ENCODE measurements around the gene BRIP1.
"Not testable (repeated sequence)": the region's sequence is repeated elsewhere in the genome, so short reads cannot be mapped to it uniquely, and the experiment has no call there.

The BRIP1 gene

DNA sequence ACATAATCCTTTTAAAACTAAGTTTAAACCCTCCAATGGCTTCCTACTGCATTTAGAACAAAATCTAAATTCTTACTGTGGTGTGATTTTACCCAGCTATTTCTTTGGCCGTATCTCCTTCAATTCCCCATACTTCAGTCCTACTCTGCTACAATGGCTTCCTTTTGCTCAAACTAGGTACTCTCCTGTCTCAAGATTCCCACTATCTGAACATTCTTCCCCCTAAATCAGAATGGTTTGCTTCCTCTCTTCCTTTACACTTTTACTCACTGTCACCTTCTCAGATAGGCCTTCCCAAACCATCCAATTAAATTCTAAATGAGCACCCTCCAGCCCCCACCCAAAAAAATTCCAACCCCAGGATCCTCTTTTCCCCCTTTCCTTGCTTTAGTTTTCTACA, 109.2 kb downstream of the BRIP1 start:
- DNase-seq: no peak

DNA sequence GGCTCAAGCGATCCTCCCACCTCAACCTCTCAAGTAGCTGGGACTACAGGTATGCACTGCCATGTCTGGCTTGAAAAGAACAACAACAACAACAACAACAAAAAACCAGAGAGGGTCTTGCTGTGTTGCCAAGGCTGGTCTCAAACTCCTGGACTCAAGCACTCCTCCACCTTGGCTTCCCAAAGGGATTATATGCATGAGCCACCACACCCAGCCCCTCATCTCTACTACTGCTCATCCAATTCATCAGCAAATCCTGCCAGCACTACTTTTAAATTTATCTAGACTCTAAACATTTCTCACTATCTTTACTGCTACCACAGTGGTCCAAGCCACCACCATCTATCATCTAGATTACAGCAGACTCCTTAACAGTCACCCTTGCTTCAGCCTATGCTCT, 109.6 kb downstream of the BRIP1 start:
- no peak for DNase-seq

DNA sequence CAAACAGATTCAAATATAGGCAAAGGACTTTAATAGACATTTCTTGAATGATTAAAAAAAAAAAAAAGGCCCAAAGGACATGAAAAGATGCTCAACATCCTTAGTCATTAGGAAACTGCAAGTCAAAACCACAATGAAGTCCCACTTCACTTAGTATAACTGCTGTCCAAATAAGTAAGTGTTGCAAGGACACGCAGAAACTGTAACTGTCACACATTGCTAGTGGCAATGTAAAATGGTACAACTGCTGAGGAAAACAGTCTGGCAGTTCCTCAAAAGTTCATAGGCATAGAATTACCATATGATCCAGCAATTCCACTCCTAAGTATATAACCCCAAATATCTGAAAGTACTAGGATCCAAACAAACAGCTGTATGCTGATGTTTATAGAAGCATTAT, 112.7 kb downstream of the BRIP1 start:
- DNase-seq: no peak

DNA sequence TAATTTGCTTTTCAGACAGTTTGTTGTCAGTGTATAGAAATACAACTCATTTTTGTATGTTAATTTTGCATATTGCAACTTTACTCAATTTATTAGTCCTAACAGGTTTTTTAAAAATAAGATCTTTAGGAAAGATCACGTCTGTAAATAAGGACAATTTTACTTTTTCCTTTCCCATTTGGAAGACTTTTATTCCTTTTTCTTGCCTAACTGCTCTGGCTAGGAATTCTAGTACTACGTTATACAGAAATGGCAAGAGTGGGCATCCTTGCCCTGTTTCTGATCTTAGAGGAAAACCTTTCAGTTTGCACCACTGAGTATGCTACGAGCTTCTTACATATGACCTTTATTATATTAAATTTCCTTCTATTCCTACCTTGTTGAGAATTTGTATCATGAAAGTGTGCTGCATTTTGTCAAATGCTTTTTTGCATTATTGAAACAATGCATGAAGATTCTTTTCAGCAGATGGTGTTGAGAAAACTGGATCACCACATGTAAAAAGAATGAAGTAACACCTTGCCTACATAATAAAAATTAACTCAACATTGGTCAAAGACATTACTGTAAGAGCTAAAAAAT, 113.4 kb downstream of the BRIP1 start:
- DNase-seq: no peak

DNA sequence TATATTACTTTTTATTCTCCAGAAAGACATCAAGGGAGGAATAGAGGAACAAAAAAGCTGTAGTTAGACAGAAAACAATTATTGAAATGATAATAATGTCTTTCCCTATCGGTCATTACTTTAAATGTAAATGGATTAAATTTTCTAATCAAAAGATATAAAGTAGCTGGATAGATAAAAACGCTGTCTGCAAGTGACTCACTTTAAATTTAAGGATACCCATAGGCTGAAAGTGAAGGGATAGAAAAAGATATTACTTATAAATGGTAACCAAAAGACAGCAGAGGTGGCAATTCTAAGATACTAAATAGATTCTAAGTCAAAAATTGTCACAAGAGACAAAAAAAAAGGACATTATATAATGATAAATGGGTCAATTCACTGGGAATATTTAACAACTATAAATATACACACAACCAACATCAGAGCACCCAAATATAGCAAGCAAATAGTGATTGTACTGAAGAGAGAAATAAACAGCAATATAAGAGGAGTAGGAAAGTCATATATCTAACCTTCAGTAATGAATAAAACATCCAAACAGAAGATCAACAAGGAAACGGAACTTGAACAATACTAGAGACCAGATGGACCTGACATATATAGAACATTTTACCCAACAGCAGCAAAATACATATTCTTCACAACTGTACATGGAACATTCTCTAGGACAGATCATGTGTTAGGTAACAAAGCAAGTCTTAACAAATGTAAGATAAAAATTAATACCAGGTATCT, 116.9 kb downstream of the BRIP1 start:
- DNase-seq: no peak

DNA sequence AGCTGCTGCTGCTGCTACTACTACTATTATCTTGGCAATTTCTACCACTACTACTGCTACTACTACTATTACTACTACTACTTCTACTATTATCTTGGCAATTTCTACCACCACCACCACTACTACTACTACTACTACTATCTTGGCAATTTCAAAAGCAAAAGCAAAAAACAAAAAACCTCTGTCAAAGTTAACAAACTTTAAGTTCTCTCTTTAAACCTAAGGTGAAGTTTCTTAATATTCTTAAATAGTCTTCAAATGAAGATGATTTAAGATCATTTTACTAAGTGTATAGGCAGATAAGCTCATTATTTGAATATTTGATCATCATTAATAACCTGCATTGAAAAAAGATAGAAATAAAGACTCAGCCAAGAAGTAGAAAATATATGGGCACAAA, 118.5 kb downstream of the BRIP1 start:
- DNase-seq: no peak

DNA sequence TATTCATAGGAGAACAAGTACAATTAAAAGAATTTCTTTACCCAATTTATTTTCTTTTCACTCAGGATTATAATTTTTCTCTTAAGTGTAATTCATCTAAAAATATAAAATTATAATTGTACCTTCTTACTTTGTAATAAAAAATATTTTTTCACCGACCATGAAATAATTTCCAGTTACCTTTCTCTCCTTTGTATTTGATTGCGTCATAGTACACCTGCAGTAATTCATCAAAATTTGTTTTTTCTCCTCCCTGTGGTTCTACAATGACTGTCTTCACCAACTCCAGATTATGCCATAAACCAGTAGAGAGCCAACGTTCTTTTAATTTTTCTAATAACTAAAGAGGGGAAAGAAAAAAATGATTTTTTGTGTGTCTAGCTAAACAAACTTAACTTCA, 119.1 kb downstream of the BRIP1 start:
- no peak for DNase-seq

DNA sequence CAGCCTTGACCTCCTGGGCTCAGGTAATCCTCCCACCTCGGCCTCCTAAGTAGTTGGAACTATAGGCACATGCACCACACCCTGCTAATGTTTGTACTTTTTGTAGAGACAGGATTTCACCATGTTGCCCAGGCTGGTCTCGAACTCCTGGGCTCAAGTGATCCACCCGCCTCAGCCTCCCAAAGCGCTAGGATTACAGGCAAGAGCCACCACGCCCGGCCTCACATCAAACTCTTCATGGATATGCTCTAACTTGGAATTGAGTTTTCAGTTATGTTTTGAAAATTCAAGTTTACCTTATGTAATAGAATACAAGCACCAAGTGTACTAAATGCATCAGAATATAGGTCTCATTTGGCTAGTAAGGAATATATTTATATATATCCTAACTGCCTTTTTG, 119.6 kb downstream of the BRIP1 start:
- DNase-seq: no peak

DNA sequence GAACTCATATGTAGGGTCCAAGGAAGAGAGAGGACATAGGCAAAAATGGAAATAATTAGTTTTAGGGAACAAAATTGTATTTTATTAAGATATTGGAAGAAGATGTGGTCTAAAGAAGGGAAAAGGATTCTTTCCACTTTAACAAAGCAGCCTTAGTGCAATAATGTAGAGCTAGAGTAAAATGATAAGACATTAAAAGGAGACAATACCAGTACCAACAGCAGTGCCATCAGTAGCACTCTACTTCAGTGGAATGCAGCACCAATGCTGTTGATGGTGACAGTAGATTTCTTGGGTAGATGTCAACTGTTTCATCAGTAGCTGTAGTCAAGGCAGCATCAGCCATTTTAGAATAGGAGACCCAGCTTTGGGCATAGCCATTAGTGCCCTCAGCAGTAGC, 124.3 kb downstream of the BRIP1 start:
- DNase-seq: no peak

DNA sequence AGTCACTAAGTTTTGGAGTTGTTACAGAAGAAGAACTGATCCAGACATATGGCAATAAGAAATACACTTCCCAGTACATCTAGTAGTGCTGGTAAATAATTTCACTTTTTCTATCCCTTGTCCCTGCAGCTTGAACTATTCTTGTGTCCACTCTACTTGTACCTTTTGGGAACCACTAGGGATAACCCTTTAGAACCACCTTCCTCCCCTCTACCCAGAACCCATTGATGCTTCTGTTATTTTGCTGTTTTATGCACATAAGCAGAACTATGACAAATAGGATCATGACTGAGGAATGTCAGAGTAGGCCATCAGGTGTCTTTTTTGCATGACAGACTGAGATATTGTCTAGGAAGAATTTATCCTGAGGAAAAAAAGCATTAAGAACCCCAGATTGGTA, 125.1 kb downstream of the BRIP1 start:
- no peak for DNase-seq

DNA sequence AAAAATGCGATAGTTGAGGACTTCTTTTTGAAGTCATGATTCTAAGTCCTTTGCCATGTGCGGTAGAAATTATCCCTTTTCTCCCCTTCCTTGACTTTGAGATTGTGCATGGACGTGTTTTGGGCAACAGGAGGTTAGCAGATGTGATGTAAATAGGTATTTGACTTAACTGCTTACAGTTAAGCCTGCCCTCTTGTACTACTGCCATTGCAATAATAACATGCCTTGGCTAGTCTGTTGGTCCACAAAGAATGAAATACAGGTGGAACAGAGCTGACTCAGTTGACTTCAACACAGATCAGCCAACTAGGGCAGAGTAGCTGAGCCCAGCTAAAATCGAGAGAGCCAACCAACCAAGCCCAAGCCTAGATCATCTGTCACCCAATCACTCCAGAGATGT, 125.5 kb downstream of the BRIP1 start:
- DNase-seq: no peak

DNA sequence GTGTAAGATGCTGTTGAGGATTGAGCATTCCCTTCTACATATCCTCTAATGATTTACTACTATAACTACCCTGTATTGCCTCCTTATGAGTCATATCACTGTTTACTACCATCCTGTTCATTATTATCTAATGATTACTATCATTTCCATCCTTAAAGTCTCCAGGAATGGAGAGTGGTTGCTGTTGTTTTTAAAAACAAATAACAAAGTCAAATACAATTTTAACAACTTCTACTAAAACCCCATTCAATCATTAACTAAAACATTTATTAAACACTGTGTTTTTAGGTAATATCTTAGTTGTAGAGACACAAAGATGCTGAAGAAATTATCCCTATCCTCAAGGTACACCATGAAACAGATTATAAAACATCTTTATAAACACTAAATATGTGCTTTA, 126.9 kb downstream of the BRIP1 start:
- no peak for DNase-seq

DNA sequence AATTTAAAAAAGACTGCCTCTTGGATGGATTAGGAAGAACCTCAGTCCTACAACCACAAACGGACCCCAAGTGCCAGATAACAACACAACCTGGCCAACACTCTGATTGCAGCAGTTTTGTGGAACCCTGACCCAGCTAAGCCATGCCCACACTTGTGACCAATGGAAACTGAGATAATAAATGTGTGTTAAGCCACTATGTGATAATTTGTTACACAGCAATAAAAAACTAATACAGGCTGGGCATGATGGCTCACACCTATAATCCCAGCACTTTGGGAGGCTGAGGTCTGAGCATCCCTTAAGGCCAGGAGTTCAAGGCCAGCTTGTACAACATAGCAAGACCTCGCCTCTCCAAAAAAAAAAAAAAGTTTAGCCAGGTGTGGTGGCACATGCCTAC, 127.5 kb downstream of the BRIP1 start:
- no peak for DNase-seq

DNA sequence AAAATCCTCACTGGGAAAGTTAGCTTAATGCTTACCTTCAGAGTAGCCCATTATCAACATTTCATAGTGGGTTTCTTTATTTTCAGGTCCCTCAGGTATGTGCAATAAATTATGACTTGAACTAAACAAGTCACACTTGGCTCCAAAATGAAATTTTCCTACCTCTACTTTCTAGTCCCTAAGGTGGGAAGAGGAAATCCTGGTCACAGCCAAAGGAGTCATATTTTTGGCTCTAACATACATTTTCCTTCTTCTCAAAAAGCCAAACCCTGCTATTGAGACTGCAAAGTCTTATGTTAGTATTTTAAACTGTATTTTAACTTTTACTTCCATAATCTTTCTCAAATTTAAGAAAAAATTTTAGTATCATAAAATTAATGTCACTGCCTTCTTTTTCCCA, 128.9 kb downstream of the BRIP1 start:
- no peak for DNase-seq

DNA sequence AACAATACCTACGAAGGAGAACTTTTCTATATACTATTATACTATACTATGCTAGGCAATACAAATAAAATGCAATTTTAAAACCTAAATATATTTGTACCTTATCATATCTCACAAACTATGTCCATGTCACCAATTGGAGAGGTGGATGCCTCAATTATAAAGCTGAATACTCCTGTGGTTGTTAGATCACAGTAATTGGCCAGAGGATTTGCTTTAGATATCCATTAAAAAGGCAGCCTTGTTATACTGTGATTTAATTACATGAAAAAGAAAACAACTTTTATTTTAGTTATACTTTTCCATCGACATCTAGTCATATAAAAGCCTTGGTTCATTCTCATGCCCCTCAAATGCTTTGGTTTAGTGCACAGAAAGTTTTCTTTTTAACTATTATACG, 129.3 kb downstream of the BRIP1 start:
- no peak for DNase-seq

DNA sequence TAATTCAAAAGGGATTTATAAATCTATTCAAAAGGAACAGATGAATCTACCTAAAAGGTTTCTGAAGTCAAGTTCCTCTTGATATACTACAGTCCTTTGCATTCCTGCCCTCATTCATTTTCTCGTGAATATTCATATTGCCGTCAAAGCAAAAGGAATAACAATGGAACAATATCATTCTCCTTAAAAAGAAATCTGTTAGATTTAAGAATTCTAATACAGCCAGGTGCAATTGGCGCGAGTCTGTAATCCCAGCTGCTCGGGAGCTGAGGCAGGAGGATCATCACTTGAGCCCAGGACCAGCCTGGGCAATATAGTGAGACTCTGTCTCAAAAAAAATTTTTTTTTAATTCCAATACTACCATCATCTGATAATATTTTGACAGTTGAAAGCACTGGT, 130.3 kb downstream of the BRIP1 start:
- DNase-seq: no peak

DNA sequence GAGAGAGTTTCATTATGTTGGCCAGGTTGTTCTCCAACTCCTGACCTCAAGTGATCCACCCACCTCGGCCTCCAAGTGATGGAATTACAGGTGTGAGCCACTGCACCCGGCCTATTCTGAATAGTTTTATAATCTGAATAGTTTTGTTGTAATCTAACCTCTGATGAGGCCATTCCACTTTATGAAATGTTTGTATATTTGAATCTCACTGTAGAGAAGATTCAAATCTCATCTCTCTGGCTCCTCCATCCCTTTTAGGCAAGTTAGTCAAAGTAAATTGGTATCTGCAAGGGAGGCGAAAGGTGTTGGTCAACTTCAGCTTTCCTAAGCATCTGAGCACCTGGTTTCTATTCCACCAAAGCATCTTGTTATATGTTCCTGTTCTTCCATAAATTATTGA, 131.2 kb downstream of the BRIP1 start:
- DNase-seq: no peak

DNA sequence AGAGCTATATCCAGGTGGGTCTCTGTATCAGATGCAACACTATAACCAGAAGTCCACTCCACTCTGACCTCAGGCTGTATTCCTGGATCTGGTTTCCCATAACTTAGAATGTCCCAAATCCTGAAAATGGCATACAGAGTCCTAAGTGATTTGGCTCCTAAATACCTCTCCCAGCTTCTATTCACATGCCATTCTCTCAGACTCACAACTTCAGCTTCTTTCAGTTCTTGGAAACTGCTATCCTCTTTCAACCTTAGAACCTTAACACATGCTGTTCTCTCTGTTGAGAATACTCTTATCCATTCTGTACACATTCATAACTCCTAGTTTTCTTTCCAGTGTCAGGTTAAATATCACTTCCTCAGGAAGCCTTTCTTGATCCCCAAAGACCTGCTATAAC, 132.0 kb downstream of the BRIP1 start:
- no peak for DNase-seq

DNA sequence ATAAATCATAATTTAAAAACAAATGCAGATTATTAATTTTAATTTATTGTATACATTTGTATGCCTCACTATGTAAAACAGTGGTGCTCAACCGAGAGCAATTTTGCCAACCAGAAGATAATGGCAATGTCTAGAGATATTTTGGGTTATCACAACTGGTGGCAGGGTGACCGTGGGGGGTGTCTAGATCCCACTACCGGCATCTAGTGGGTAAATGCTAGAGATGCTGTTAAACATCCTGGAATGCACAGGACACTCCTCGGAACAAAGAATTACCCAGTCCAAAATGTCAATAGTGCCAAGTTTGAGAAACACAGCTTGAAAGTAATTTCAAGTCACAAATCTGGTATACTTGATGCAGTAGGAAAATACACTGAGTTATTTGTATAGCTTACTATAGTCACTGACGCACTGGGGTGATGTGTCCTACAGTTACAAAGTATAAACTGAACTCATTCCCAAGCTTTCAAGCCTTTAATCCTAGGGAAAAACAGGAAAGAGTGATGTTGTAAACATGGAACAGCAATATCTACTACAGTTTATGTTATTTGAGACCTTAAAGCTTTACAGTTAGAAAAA, 133.5 kb downstream of the BRIP1 start:
- no peak for DNase-seq

DNA sequence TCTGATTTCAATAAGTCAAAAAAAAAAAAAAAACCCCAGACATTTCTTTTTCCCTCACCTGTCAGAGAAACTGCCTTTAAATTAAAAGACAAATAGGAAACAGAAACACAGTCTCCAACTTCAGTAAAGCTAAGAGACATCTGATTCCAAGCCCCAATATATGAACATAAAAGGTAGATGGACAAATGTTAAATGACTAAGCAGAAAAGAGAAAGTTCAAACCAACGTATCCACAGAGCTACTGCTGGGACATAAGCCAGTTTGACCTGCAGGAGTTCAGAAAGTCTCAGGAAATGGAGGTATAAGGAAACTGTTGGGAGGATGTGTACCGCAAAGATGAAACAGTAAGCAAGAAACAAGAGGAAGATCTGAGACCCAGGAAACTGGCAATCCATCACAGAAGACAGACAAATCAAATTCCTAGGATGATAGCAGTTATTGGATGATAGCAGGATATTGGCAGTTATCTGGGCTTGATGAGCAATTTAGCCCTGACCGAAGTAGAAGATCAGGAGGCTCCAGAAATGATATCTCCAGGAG, 135.0 kb downstream of the BRIP1 start:
- no peak for DNase-seq

DNA sequence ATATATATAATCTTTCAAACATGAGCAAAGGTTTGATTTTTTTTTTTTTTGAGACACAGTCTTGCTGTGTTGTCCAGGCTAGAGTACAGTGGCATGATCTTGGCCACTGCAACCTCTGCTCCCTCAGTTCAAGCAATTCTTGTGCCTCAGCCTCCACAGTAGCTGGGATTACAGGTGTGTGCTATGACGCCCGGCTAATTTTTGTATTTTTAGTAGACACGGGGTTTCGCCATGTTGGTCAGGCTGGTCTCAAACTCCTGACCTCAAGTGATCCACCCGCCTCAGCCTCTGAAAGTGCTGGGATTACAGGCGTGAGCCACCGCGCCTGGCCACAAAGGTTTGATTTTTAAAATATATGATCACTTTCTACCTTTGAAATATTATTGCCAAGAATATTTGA, 135.5 kb downstream of the BRIP1 start:
- not testable (repeated sequence) for DNase-seq

DNA sequence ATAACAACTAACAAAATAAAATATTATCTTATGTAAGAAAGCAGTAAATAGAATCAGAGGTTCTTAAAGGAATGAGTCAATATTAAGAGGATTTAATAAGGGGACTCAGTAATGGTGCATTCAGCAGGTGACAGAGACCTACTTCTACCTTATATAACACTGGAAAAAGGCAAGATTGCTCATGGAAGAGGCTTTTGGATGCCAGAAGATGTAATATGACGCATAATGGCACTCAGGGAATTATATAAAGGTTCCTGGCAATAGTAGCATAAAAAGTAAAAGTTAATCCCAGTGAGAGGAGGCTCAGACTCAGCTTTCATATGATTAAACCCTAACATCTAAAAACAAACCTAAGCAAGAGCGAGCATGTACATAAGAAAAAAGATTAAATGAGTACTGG, 136.4 kb downstream of the BRIP1 start:
- no peak for DNase-seq

DNA sequence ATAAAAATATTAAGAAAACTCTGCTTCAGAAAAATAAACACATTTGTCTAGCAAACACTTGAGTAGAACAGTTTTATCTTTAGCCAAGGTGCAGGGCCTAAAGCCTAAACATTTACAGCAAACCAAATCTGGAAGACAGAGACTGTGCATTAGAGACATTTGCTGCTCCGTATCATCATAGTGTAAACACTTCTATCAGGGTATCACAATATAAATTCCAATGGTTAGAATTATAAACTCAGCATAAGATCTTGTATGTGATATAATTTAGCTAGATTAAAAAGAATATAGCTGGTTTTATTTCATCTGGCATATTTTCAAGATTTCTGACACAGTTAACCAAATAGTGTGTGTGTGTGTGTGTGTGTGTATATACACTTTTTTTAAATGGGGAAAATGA, 138.6 kb downstream of the BRIP1 start:
- DNase-seq: no peak

DNA sequence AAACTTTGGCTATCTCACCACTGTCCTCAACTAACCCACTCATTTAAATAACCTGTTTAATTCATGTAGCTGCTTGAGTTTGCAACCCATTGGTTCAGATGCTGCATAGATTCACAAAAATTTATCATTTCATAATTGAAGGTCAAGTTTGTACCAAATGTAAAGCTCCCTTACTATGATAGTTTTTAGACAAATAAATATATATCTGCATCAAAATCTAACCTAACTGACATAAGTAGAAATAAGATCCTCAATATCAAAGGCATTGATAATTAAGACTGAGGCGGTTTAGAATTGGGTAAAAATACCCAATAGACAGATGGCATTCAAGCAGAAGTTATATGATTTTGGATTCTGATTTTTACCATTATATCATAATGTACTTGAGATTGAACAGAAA, 139.4 kb downstream of the BRIP1 start:
- no peak for DNase-seq

DNA sequence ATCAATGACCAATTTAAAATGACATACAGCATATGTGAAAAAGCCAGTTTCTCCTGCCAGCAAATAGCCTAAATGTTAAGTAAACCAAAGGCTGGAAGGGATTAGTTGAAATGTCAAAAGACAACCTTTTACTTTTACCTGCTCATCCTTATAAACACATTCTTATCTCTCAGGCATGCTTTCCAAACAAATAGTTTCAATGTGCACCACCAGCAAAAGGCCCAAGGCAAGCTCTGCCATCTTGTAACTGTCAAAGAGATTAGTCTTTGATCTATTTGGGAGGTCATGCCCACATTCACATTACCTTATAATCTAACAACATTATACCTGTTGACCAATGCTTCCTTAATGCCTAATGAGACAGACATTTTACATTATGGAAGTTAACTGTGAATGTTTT, 140.1 kb downstream of the BRIP1 start:
- DNase-seq: no peak

Measured in NCI-H345 (cell line).